NCI-H69 (cell line): ENCODE data around the gene RBM20.
"Not testable (repeated sequence)": the region's sequence is repeated elsewhere in the genome, so short reads cannot be mapped to it uniquely, and the experiment has no call there.

Source experiments
- DNase-seq: peaks from one replicate; lab custom pipeline; 2025; lab: John Stamatoyannopoulos, UW

Gene RBM20

GRCh38 chr10:110648692-110649346 lies 4.7 kb downstream of the RBM20 start:
- no peak for DNase-seq

DNA sequence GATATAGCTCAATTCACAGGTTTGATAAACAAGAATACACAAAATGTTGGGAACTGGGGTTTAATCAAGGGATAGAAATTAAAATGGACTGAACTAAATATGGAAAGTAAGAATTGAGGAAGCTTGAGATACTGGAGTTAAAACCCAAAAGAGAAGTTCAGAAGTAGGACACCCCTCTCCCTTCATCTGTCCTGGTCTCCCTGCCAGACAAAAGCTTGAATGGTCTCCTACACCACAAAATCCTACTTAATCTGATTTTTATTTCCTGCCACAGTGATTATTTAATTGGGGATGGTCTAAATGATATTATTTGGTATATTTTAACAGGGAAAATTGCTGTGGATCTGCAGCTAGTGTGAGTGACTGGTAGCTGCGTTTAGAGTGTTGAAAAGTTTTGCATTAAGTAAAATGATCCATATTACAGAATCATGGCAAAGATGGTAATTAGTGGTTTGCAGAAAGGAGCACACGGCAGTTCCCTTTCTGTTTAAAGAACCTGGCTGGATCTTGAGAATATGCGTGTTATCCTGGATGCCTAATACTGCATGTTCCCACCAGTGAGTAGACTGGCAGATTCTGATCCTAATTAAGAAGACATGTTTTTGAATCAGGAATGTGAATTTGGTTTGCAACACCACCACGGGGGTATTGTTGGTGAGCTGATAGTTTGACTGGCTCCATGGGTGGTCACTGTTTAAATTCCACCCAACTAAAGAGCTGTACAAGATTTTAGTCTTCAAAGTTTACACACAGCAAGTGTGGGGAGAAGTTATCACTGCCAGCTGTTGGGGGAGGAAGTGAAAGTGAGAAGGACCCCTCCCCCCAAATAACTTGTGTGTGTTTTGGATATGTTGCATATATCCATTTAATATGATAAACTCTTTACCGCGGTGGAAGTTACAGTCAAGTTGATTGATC lies 5.5 kb downstream of the RBM20 start:
- DNase-seq: no peak

DNA sequence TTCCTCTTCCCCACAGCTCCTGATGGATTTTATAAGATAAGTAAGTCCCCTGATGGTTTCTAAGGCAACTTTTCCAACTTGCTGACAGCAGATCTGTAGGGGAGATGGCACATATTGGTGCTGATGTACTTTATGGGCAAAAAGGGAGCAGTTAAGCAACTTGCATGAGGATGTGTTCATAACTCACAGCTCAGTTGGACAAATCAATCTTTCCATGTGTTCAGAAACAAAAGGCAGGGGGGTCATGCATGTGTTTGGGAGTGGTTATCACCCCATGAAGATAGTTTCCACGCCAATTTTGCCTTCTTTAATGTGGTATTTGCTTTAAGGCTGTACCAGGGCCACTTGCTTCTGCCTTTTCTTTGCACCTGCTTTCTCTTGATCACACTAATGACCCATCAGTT lies 6.1 kb downstream of the RBM20 start:
- DNase-seq: no peak

DNA sequence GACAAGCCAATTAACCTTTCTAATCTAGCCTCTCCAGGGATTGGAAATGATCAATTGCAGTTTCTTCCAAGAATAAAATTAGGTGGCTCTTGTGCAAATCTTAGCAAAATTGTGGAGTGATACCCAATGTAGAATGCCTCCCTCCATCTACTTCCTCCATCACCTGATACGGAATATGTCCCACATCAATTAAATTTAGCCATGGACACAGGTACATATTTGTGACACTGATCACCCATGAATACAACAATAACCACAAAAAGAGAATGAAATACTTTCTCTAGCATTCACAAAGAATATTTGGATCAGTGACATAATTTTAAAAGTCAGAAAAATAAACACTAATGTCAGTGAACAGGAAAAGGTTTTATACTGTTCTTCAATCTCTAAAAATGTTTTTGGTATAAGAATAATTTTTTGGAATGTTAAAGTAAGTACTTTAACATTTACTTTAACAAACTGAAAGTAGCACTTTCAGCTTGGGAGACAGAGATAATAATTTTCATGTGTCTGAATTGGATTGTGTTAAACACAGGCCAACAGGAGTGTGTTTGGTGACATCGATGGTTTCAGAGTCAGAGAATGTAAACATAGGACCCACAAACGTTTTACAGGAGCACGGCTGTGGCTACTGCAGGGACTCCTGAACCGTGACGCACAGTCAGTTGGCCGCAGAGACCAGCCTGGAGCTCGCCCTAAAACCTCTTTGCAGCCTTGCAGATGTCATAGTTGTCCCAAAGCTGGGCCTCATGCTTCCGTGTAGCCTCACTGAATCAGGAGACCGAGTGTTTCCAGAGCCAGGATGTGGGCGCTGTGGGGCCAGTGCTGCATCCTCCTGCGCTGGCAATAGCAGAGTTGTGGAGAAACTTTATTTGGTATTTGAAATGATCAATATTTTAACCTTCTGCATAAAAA lies 7.2 kb downstream of the RBM20 start:
- no peak for DNase-seq

- DNase-seq: no peak
These were observed 8.5 kb downstream of the RBM20 start for GRCh38 chr10:110652475-110653118.

DNA sequence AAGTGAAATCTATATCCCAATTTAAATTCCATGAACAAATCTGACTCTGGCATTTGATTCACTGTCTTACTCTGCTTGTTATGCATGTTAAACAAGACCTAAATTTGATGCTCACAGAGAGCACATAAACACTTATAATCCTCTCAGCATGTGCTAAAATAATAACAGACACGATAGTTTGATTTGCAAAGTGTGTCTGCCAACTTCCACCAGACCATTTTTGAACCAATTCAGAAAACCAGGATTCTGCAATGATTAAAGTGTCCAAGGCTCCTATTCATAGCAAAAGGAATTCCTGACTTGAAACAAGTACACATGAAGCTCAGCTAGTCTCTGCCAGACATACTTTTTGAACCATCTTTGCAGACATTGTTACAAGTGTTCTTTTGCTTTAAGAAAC lies 11.2 kb downstream of the RBM20 start:
- DNase-seq: peak; percentile 47

DNA sequence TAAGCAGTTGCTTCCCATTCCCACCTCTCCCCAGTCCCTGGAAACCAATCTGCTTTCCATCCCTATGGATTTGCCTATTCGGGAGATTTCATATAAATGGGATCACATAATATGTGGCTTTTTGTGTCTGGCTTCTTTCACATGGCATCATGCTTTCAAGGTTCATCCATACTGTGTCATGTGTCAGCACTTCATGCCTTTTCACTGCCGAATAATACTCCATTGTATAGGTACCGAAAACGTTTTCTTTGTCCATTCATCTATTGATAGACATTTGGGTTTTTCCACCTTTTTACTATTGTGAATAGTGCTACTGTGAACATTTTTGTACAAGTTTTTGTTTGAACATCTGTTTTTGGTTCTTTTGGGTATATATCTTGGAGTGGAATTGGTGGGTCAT lies 12.5 kb downstream of the RBM20 start:
- no peak for DNase-seq

DNA sequence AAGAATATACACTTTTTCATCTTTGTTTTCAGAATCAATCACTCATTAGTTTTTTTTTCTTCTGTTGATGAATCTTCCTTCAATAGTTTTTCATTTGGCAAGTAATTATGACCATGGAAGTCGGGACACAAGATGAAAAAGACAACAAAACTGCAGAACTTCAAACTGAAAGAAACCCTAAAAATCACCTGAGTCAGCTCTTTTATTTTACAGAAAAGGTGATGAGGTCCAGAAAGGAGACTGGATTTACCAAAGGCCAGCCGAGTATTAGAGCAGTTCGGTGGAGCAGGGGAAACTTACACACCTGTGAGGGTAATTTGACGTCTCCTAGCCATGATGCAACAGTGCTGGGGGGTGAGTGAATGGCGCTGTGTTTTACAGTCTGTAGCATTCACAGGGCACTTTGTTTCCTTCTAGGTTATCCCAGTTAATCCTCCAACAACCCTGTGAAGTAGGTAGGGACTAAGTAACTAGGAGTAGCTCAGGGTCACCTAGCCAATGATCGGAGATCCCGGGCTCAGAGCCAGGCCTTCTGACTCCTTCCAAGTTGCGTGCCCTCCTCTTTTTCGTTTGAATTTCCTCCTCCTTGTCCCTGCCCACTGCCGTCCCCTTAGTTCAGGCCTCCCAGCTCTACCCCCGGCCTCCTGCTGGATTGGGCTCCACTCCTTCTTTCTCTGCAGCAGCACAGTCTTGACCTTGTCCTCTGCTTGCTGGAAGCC lies 14.0 kb downstream of the RBM20 start:
- DNase-seq: no peak

GRCh38 chr10:110659558-110659957 lies 15.4 kb downstream of the RBM20 start:
- no peak for DNase-seq

DNA sequence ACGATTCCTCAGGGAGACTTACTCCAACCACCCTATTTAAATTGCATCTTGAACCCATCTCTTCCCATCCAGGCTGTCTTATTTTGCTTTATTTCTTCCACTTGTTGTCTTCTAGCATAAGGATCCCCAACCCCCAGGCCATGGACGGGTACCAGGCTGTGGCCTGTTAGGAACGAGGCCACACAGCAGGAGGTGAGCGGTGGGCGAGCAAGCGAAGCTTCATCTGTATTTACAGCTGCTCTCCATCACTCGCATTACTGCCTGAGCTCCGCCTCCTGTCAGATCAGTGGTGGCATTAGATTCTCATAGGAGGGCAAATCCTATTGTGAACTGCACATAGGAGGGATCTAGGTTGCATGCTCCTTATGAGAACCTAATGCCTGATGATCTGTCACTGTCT lies 16.2 kb downstream of the RBM20 start:
- DNase-seq: not testable (repeated sequence)

DNA sequence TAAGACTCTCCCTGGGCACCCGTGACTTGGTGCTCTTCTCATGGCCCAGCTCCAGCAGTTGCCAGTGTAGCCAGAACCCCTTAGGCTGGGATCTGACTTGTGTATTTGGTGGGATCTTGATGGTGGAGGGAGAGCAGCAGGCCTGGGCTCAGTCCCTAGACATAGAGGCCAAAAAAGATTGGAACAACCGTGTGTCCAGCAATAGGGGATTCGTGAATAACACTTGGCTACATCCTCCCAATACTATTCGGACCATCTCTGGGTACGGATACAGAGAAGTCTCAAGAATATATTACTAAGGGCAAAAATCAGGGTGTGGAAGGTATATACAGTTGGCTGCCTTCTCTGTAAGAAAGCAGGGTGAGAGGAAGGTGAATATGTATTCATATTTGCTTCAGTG lies 17.2 kb downstream of the RBM20 start:
- DNase-seq: no peak

DNA sequence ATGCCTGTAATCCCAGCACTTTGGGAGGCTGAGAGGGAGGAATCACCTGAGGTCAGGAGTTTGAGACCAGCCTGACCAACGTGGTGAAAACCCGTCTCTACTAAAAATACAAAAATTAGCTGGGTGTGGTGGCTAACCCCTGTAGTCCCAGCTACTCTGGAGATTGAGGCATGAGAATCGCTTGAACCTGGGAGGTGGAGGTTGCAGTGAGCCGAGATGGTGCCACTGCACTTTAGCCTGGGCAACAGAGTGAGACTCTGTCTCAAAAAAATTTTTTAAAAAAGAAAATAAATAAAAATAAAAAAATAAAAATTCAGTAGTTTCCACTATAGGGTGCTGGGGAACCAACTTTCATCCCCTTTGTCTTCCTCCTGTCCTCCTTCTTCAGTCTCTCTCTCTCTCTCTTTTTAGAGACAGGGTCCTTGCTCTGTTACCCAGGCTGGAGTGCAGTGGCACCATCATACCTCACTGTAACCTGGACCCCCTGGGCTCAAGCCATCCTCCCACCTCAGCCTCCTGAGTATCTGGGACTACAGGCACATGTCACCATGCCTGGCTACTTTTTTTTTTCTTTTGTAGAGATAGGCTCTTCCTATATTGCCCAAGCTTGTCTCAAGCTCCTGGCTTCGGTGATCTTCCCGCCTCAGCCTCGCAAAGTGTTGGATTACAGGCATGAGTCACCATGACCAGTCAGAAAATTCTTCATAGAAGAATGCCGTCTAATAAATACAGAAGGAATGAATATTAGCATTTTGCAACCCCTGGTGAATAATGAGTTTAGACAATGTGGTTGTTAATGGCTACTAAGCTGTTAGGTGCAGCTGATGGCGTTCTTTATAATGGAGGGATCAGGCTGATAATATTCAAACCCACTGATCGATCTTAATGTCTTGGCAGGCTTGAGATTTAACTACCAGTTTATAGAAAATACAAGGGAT lies 20.6 kb downstream of the RBM20 start:
- peak; percentile 9 for DNase-seq

GRCh38 chr10:110666259-110666658 lies 22.1 kb downstream of the RBM20 start:
- DNase-seq: not testable (repeated sequence)

GRCh38 chr10:110666673-110667072 lies 22.5 kb downstream of the RBM20 start:
- DNase-seq: peak; percentile 26

DNA sequence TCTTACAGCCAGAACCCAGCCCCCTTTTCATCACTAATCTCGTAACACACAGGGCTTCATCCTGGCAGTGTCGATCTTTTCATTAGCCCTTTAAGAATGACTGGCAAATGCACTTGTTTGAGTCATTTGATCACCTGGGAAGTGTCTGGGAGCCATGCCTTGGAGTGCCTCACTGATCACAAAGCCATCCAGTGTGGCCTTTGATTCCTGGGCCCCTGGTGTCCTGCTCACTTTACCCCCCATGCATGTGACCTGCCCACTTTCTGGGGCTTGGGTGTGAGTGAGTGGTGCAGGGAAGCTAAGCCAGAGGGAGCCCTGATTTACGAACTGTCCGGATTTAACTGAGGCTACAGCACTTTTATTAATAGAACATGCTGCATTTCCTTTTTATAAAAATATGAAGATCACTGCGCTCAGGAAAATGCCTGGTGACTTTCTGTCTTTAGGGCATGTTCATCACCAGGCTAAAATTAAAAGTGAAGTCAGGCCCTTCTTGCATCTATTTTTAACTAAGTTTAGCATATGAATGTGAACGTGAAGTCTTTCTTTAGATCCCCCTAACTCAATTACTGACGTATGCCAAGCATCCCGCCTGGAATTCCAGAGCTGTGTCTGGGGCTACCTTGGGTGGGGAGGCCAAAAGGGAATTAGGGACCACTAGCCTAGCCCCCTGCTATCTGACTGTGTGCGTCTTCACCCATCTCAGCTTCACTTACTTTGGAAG lies 23.6 kb downstream of the RBM20 start:
- DNase-seq: no peak

- DNase-seq: no peak
These were observed 24.3 kb downstream of the RBM20 start for GRCh38 chr10:110668443-110668842.

DNA sequence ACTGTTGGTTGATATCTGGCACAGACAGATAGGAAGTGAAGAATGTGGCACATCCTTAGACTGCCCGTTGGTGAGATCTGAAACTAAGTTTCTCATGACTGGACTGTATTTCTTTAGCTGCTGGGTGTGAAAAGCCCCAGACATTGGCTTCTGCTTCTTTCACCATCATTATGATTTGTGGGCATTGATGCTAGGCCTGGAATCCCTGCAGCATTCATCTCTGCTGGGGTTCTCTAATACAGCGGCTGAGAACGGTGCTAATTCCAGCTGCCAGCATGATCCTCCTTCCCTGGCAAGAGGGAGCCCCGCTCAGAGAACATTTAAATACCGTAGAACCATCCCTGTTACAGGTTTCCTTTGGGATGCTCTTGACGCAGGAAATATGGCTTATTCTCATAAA lies 26.2 kb downstream of the RBM20 start:
- no peak for DNase-seq

DNA sequence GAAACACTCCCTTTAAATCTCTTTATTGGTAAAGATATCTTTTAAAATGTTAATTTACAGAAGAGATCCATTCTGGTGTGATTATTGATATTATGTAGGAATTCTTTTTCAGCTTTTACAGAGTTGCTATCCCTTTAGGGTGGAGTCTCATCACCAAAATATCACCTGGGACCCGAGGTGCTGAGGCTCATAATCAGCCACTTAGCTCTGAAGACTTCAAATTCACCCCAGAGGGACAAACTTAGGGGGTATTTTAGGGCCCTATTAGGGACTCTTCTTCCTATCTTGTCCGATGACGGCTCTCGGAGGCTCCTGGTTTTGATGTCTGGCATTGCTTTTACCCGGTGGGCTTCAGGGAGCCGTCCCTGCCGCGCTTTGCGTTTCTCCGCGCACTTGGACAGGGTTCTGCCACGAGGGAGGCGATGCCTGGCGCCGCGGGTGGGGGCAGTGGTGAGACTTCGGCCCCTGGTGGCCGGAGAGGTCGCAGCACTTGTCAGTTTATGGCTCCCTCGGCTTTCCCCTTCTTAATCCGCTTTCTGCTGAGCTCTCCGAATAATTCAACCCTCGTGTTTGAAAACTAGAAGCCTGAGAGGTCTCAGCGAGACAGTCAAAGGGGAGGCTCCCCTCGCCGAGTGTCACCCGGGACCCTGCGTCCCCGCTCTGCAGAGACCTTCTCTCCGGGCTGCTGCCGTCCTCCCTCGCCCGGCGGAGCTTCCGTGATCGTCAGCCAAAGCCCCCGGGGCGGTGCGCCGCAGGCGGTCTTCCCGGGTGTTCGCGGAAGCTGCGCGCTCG lies 27.8 kb downstream of the RBM20 start:
- DNase-seq: peak; percentile 57

DNA sequence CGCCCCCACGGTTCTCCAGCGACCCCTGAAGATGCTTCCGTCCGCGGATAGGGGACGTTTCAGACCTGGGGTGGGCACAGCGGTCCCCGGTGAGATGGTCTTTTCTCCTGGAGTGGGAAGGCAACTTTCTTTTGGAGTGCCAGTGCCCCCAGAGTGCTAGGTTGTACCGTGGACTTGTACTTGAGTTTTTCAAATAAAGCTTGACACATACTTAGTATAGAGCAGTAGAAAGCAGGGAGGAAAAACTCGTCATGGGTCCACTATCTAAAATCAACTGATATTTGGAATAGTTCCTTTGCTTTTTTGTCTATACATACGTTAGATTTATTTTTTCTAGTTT lies 28.4 kb downstream of the RBM20 start:
- DNase-seq: no peak
